Natural killer cell (primary cell): ENCODE measurements around the gene TMEM107. TPM values are rescaled to one million over a fixed set of nuclear protein-coding genes. Genes with fewer than 3 reads are reported as not detected.

Source experiments
- ATAC-seq, 3 donors: fragments of 150-1000 bp in 2 of 3; fragments of 200-7000 bp in 1 of 3; cut with Tn5 transposase; 1 replicate in 1 of 3; 2 replicates in 2 of 3; pipeline ENCODE4 v1.10.0; 2021; ENCODE audit warnings: mild to moderate bottlenecking in 2 of 3, moderate library complexity in 2 of 3
- DNase-seq, 2 donors: peaks; one replicate each; pipeline versions ENCODE4 v3.0.0 to v3.0.0-alpha.2; 2013 to 2021; ENCODE audit warnings: mixed read lengths in 1 of 2
- H3K27ac ChIP-seq: one replicate; pipeline ENCODE4 v1.5.1; 2013; ENCODE audit warnings: mild to moderate bottlenecking, low read length
- H3K27me3 ChIP-seq: one replicate; pipeline ENCODE4 v1.6.1; 2013; ENCODE audit warnings: low read length; ENCODE audit not compliant: control insufficient read depth, insufficient read depth
- H3K36me3 ChIP-seq: one replicate; pipeline ENCODE4 v1.6.1; 2013; ENCODE audit warnings: low read length; ENCODE audit not compliant: control insufficient read depth, insufficient read depth
- H3K4me1 ChIP-seq: one replicate; pipeline ENCODE4 v1.6.1; 2013; ENCODE audit warnings: low read length; ENCODE audit not compliant: control insufficient read depth, insufficient read depth
- H3K4me3 ChIP-seq: one replicate; pipeline ENCODE4 v1.5.1; 2013; ENCODE audit warnings: low read length
- H3K9me3 ChIP-seq: one replicate; pipeline ENCODE4 v1.6.1; 2013; ENCODE audit warnings: low read length; ENCODE audit not compliant: control insufficient read depth, insufficient read depth
- H3K27ac Mint-ChIP-seq, 2 donors: one replicate each; pipeline ENCODE4 v1.8.0; 2022; ENCODE audit warnings: mild to moderate bottlenecking in 2 of 2, mixed read lengths in 2 of 2, moderate library complexity in 1 of 2
- H3K27me3 Mint-ChIP-seq, 2 donors: one replicate each; pipeline ENCODE4 v1.8.0; 2022; ENCODE audit warnings: low read depth in 2 of 2, mixed read lengths in 2 of 2
- H3K36me3 Mint-ChIP-seq: one replicate; pipeline ENCODE4 v1.8.0; 2022; ENCODE audit warnings: mixed read lengths
- H3K4me1 Mint-ChIP-seq, 2 donors: one replicate each; pipeline ENCODE4 v1.8.0; 2022; ENCODE audit warnings: mixed read lengths in 2 of 2
- H3K4me3 Mint-ChIP-seq: one replicate; pipeline ENCODE4 v1.8.0; 2022; ENCODE audit warnings: mild to moderate bottlenecking, moderate library complexity, mixed read lengths
- H3K9me3 Mint-ChIP-seq, 2 donors: one replicate each; pipeline ENCODE4 v1.8.0; 2022; ENCODE audit warnings: mixed read lengths in 2 of 2
- CTCF ChIP-seq: fragments of 200-600 bp; IDR thresholded peaks from one replicate; pipeline ENCODE4 v1.8.0; 2022; ENCODE audit warnings: antibody characterized with exemption
- WGBS: methylation state at CpG from one replicate; pipeline ENCODE4 v1.1.7; 2013; ENCODE audit warnings: missing lambda C conversion rate; ENCODE audit not compliant: insufficient coverage; 5-methylcytosine and 5-hydroxymethylcytosine counted together
- intact Hi-C: fragments of 100-400 bp; cut with micrococcal nuclease; formaldehyde crosslinking; loops from one replicate; pipeline ENCODE4 v1.14.2; 2022
- total RNA-seq, 4 donors: library from RNA; stranded (reverse); fragments of 120-200 nt in 1 of 4; gene quantifications; one replicate each; pipeline versions ENCODE4 v1.2.3 to v1.2.4, GENCODE V29; 2013 to 2022

TMEM107 gene
- total RNA-seq, 3 donors from 2014 or later (not counting 1 experiment from before 2014, with no cell fraction given) = 48.9 to 101 (median 96.1) TPM

GRCh38 chr17:8155996-8156245 is 20.3 kb downstream of the TMEM107 start:
- 3% methylated on average over 11 of the region's 11 CpGs for WGBS
- peak overlapping the region; percentile 91 for H3K27ac ChIP-seq
- peaks cover 90% of the 10 kb centered on the region for H3K4me1 ChIP-seq
- Mint-ChIP-seq H3K36me3 (no peaks in the 10 kb centered on the region), H3K27ac (no peak overlapping the region), H3K4me3 (no peak overlapping the region), H3K4me1 (peaks cover 28 to 52% of the 10 kb centered on the region in 2 donors), H3K27me3 (no peaks in the 10 kb centered on the region), H3K9me3 (no peaks in the 10 kb centered on the region)
- ATAC-seq = no peak
- peaks cover 19% of the 10 kb centered on the region for H3K36me3 ChIP-seq
- no peaks in the 10 kb centered on the region for H3K9me3 ChIP-seq
- no peak for TF ChIP-seq CTCF
- intact Hi-C loops = loop anchor here (1.0 to 10.0 kb wide), 4 partner anchors 17 to 799 kb away; partner anchors contain the start of genes CTC1 and PFAS
- DNase-seq = no peak
- no peaks in the 10 kb centered on the region for H3K27me3 ChIP-seq
- peak overlapping the region; percentile 47 for H3K4me3 ChIP-seq

GRCh38 chr17:8155231-8155995 is 20.8 kb downstream of the TMEM107 start:
- Mint-ChIP-seq H3K36me3 (no peaks in the 10 kb centered on the region), H3K9me3 (no peaks in the 10 kb centered on the region), H3K27ac (no peak overlapping the region), H3K4me1 (peaks cover 22 to 47% of the 10 kb centered on the region in 2 donors), H3K4me3 (no peak overlapping the region), H3K27me3 (no peaks in the 10 kb centered on the region)
- TF ChIP-seq CTCF = no peak
- ATAC-seq (no peak), DNase-seq (peak in 1 of 2 donors; percentile 59)
- peaks cover 91% of the 10 kb centered on the region for H3K4me1 ChIP-seq
- H3K27ac ChIP-seq = peak overlapping the region; percentile 91
- peaks cover 16% of the 10 kb centered on the region for H3K36me3 ChIP-seq
- WGBS = 61% methylated on average over 14 of the region's 14 CpGs
- peak overlapping the region; percentile 47 for H3K4me3 ChIP-seq
- intact Hi-C loops = loop anchor here (10.0 kb wide), 1 partner anchor 799 kb away; no protein-coding TSS in a partner anchor
- no peaks in the 10 kb centered on the region for H3K9me3 ChIP-seq
- H3K27me3 ChIP-seq = no peaks in the 10 kb centered on the region

- WGBS = 79% methylated on average over 10 of the region's 11 CpGs
- Mint-ChIP-seq H3K27me3 (no peaks in the 10 kb centered on the region), H3K4me1 (peaks cover 15 to 40% of the 10 kb centered on the region in 2 donors), H3K9me3 (no peaks in the 10 kb centered on the region), H3K4me3 (no peak overlapping the region), H3K27ac (no peak overlapping the region), H3K36me3 (no peaks in the 10 kb centered on the region)
- Histone ChIP-seq H3K4me1 (peaks cover 91% of the 10 kb centered on the region), H3K27me3 (no peaks in the 10 kb centered on the region), H3K4me3 (peak overlapping the region; percentile 0), H3K27ac (peak overlapping the region; percentile 91), H3K9me3 (no peaks in the 10 kb centered on the region), H3K36me3 (peaks cover 15% of the 10 kb centered on the region)
- no peak for ATAC-seq
- DNase-seq = peak in 1 of 2 donors; percentile 39
- TF ChIP-seq CTCF = no peak
- intact Hi-C loops = loop anchor here (10.0 kb wide), 1 partner anchor 800 kb away; no protein-coding TSS in a partner anchor
Measured at GRCh38 chr17:8154608-8155155, 21.5 kb downstream of the TMEM107 start.
